DOHH2 (cell line): ENCODE measurements around the gene DOHH.

Source experiments
- H3F3A ChIP-seq: fragments of 200-600 bp; sonication (generic), shearing (Covaris generic); 2 replicates; pipeline ENCODE4 v1.6.0; 2016; ENCODE audit warnings: antibody characterized with exemption, mild to moderate bottlenecking; ENCODE audit not compliant: control insufficient read depth, insufficient read depth
- H3K27ac ChIP-seq: fragments of 200-600 bp; sonication (generic); 2 replicates; pipeline ENCODE4 v1.5.1; 2014; ENCODE audit warnings: low read depth, mild to moderate bottlenecking, low read length, moderate library complexity
- H3K27me3 ChIP-seq: fragments of 200-600 bp; sonication (generic); 2 replicates; pipeline ENCODE4 v1.6.1; 2014; ENCODE audit warnings: mild to moderate bottlenecking, low read length, mixed read lengths; ENCODE audit not compliant: control insufficient read depth
- H3K36me3 ChIP-seq: fragments of 200-600 bp; sonication (generic); 2 replicates; pipeline ENCODE4 v1.6.1; 2014; ENCODE audit warnings: mild to moderate bottlenecking, low read length, moderate library complexity, mixed read lengths; ENCODE audit not compliant: control insufficient read depth
- H3K4me1 ChIP-seq: fragments of 200-600 bp; sonication (generic); 2 replicates; pipeline ENCODE4 v1.6.1; 2014; ENCODE audit warnings: mild to moderate bottlenecking, low read length, mixed read lengths; ENCODE audit not compliant: control insufficient read depth
- H3K4me2 ChIP-seq: fragments of 200-600 bp; sonication (generic); 2 replicates; pipeline ENCODE4 v1.6.0; 2014; ENCODE audit warnings: mild to moderate bottlenecking, low read length, moderate library complexity
- H3K4me3 ChIP-seq: fragments of 200-600 bp; sonication (generic); 2 replicates; pipeline ENCODE4 v1.5.1; 2014; ENCODE audit warnings: mild to moderate bottlenecking, low read length, mixed read lengths
- H3K79me2 ChIP-seq: fragments of 200-600 bp; sonication (generic); 2 replicates; pipeline ENCODE4 v1.6.1; 2014; ENCODE audit warnings: mild to moderate bottlenecking, low read length, mixed read lengths; ENCODE audit not compliant: control insufficient read depth
- H3K9me2 ChIP-seq: fragments of 200-600 bp; sonication (generic); replicated peaks from 2 replicates; pipeline ENCODE4 v1.6.1; 2014; ENCODE audit warnings: mild to moderate bottlenecking, low read length, mixed read lengths; ENCODE audit not compliant: control insufficient read depth
- H3K9me3 ChIP-seq: fragments of 200-600 bp; sonication (generic); 2 replicates; pipeline ENCODE4 v1.6.1; 2014; ENCODE audit warnings: antibody characterized with exemption, low read length, mixed read lengths; ENCODE audit not compliant: control insufficient read depth, insufficient read depth
- H4K20me1 ChIP-seq: fragments of 200-600 bp; sonication (generic); 2 replicates; pipeline ENCODE4 v1.6.0; 2014; ENCODE audit warnings: low read depth, mild to moderate bottlenecking, antibody characterized with exemption, low read length, moderate library complexity; ENCODE audit not compliant: control insufficient read depth, insufficient read depth
- CTCF ChIP-seq: fragments of 200-600 bp; sonication (generic); IDR thresholded peaks from one replicate; pipeline ENCODE4 v1.5.1; 2014; ENCODE audit warnings: antibody characterized with exemption, mild to moderate bottlenecking, low read depth, low read length; ENCODE audit not compliant: poor library complexity, severe bottlenecking
- EZH2phosphoT487 ChIP-seq: fragments of 200-600 bp; sonication (generic); IDR thresholded peaks from 2 replicates; pipeline ENCODE4 v1.6.1; 2017; ENCODE audit warnings: borderline replicate concordance, mild to moderate bottlenecking, antibody characterized with exemption, low read length, moderate library complexity, mixed read lengths

The DOHH gene

GRCh38 chr19:3455960-3456601, 44.4 kb downstream of the DOHH start:
- Histone ChIP-seq H3K4me3 (no peak overlapping the region), H3K9me2 (no peaks in the 10 kb centered on the region), H3K27ac (no peak overlapping the region), H3K27me3 (no peaks in the 10 kb centered on the region), H3K4me1 (no peaks in the 10 kb centered on the region), H3K79me2 (no peaks in the 10 kb centered on the region), H4K20me1 (no peaks in the 10 kb centered on the region), H3F3A (no peaks in the 10 kb centered on the region), H3K9me3 (no peaks in the 10 kb centered on the region), H3K4me2 (no peak overlapping the region), H3K36me3 (no peaks in the 10 kb centered on the region)
- no peak for TF ChIP-seq CTCF
- TF ChIP-seq EZH2phosphoT487, result no peak

- no peak for TF ChIP-seq CTCF
- TF ChIP-seq EZH2phosphoT487, result no peak
- Histone ChIP-seq H3K4me1 (no peaks in the 10 kb centered on the region), H4K20me1 (no peaks in the 10 kb centered on the region), H3F3A (no peaks in the 10 kb centered on the region), H3K27me3 (no peaks in the 10 kb centered on the region), H3K4me3 (no peak overlapping the region), H3K79me2 (no peaks in the 10 kb centered on the region), H3K27ac (no peak overlapping the region), H3K9me3 (no peaks in the 10 kb centered on the region), H3K4me2 (no peak overlapping the region), H3K36me3 (no peaks in the 10 kb centered on the region), H3K9me2 (no peaks in the 10 kb centered on the region)
These were observed 45.0 kb downstream of the DOHH start for GRCh38 chr19:3455393-3455955.

GRCh38 chr19:3454656-3455392, 45.6 kb downstream of the DOHH start:
- no peak overlapping the region for H3K27ac ChIP-seq
- no peaks in the 10 kb centered on the region for H3K79me2 ChIP-seq
- no peaks in the 10 kb centered on the region for H3F3A ChIP-seq
- H3K4me1 ChIP-seq, result no peaks in the 10 kb centered on the region
- no peak overlapping the region for H3K4me2 ChIP-seq
- no peak for TF ChIP-seq EZH2phosphoT487
- no peak for TF ChIP-seq CTCF
- no peaks in the 10 kb centered on the region for H4K20me1 ChIP-seq
- H3K27me3 ChIP-seq, result no peaks in the 10 kb centered on the region
- H3K4me3 ChIP-seq, result no peak overlapping the region
- H3K9me3 ChIP-seq, result no peaks in the 10 kb centered on the region
- no peaks in the 10 kb centered on the region for H3K9me2 ChIP-seq
- no peaks in the 10 kb centered on the region for H3K36me3 ChIP-seq
